HG03175 (cell line): ENCODE measurements around the gene CLDN9.
"Not testable (repeated sequence)": the region's sequence is repeated elsewhere in the genome, so short reads cannot be mapped to it uniquely, and the experiment has no call there.

ENCODE experiments used
- ATAC-seq: cut with Tn5 transposase; IDR thresholded peaks from one replicate; pipeline ENCODE4 v1.9.1; 2021; ENCODE audit warnings: mild to moderate bottlenecking, moderate library complexity; ENCODE audit not compliant: unreplicated experiment

The CLDN9 gene

GRCh38 chr16:3054965-3055733 is 42.4 kb downstream of the CLDN9 start:
- no peak for ATAC-seq

GRCh38 chr16:3055734-3056115 is 43.0 kb downstream of the CLDN9 start:
- ATAC-seq, result not testable (repeated sequence)

DNA sequence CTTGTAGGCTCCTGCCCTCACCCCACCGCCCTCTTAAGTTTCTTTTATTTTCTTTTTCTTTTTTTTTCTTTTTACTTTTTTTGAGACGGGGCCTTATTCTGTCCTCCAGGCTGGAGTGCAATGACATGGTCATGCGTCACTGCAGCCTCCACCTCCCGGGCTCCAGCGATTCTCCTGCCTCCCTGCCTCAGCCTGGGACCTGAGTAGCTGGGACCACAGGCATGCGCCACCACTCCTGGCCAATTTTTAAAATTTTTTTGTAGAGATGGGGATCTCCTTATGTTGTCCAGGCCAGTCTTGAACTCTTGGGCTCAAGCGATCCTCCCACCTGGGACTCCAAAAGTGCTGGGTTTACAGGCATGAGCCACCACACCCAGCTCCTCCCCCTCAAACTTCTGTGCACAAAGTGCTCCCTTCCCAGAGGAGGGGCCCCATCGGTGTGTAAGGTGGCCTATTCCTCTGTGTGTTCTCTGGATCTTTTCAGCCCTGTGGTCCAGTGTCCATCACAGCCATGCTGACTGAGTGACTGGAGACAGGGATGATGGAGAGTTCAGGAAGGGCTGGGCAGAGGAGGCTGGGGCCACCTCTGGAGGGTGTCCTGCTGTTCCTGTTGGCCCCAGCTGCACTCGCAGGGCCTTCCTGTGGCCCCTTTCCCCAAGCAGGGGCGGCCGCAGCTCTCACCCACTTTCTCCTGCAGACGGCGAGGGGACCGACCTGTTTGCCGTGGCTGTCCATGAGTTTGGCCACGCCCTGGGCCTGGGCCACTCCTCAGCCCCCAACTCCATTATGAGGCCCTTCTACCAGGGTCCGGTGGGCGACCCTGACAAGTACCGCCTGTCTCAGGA is 43.8 kb downstream of the CLDN9 start:
- ATAC-seq, result no peak

GRCh38 chr16:3057181-3058138 is 44.7 kb downstream of the CLDN9 start:
- ATAC-seq, result no peak

GRCh38 chr16:3058139-3059030 is 45.7 kb downstream of the CLDN9 start:
- ATAC-seq, result peak; percentile 41

GRCh38 chr16:3059041-3059722 is 46.5 kb downstream of the CLDN9 start:
- ATAC-seq, result peak; percentile 84

GRCh38 chr16:3059723-3060242 is 47.1 kb downstream of the CLDN9 start:
- no peak for ATAC-seq

DNA sequence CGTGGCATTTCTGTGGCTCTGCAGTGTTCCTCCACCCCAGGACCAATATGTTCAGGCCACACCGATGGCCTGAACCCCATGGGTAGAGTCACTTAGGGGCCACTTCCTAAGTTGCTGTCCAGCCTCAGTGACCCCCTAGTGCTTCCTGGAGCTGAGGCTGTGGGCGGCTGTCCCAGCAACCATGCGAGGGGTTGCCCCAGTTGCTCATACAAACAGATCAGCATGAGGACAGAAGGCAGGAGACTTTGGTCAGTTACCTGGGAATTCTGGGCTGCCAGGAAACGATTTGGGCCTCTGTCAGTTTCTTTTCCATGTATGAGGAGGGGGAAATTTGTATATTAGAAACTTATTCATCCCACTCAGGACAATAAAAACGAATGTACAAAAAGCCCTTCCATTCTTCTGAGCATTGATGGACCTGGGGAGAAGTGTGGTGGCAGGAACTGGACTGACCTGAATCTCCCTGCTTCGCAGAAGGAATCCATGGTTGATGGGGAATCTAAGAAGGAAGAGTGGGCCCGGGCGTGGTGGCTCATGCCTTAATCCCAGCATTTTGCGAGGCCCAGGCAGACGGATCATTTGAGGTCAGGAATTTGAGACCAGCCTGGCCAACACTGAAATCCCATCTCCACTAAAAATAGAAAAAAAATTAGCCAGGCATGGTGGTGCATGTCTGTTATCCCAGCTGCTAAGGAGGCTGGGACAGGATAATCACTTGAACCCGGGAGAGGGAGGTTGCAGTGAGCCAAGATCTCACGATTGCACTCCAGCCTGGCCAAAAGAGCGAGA is 47.8 kb downstream of the CLDN9 start:
- ATAC-seq, result no peak

GRCh38 chr16:3062553-3062952 is 49.8 kb downstream of the CLDN9 start:
- ATAC-seq, result no peak

- no peak for ATAC-seq
Observed at GRCh38 chr16:3063625-3064386, 51.1 kb downstream of the CLDN9 start.
